ENCODE measurements around the gene GGNBP2.

Gene GGNBP2

GRCh38 chr17:36590082-36590481 is 45.4 kb downstream of the GGNBP2 start:
- no peak for TF ChIP-seq EZH2phosphoT487 (IDR thresholded peaks at IDR 0.05; ENCODE audit: low read depth)
- TF ChIP-seq, protein P1, sequence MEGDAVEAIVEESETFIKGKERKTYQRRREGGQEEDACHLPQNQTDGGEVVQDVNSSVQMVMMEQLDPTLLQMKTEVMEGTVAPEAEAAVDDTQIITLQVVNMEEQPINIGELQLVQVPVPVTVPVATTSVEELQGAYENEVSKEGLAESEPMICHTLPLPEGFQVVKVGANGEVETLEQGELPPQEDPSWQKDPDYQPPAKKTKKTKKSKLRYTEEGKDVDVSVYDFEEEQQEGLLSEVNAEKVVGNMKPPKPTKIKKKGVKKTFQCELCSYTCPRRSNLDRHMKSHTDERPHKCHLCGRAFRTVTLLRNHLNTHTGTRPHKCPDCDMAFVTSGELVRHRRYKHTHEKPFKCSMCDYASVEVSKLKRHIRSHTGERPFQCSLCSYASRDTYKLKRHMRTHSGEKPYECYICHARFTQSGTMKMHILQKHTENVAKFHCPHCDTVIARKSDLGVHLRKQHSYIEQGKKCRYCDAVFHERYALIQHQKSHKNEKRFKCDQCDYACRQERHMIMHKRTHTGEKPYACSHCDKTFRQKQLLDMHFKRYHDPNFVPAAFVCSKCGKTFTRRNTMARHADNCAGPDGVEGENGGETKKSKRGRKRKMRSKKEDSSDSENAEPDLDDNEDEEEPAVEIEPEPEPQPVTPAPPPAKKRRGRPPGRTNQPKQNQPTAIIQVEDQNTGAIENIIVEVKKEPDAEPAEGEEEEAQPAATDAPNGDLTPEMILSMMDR (IDR thresholded peaks at IDR 0.05; ENCODE audit: low read depth, low read length) = no peak
- Histone ChIP-seq H3K79me2 (ENCODE audit: low read length) (no peaks in the 10 kb centered on the region), H4K20me1 (ENCODE audit: insufficient read depth, low read length) (no peaks in the 10 kb centered on the region), H3K36me3 (replicated peaks; ENCODE audit: low read depth, low read length) (peaks cover 27% of the 10 kb centered on the region), H3K4me2 (ENCODE audit: low read length) (no peak overlapping the region), H3K27me3 (ENCODE audit: low read depth, low read length) (no peaks in the 10 kb centered on the region), H3K9ac (ENCODE audit: low read length) (no peak overlapping the region), H3K9me3 (ENCODE audit: insufficient read depth, low read length) (no peaks in the 10 kb centered on the region), H3K4me3 (ENCODE audit: low read length) (no peak overlapping the region), H2AFZ (ENCODE audit: low read depth, low read length) (no peak overlapping the region), H3K27ac (ENCODE audit: low read length) (no peak overlapping the region), H3K4me1 (ENCODE audit: low read length) (peaks cover 13% of the 10 kb centered on the region)

DNA sequence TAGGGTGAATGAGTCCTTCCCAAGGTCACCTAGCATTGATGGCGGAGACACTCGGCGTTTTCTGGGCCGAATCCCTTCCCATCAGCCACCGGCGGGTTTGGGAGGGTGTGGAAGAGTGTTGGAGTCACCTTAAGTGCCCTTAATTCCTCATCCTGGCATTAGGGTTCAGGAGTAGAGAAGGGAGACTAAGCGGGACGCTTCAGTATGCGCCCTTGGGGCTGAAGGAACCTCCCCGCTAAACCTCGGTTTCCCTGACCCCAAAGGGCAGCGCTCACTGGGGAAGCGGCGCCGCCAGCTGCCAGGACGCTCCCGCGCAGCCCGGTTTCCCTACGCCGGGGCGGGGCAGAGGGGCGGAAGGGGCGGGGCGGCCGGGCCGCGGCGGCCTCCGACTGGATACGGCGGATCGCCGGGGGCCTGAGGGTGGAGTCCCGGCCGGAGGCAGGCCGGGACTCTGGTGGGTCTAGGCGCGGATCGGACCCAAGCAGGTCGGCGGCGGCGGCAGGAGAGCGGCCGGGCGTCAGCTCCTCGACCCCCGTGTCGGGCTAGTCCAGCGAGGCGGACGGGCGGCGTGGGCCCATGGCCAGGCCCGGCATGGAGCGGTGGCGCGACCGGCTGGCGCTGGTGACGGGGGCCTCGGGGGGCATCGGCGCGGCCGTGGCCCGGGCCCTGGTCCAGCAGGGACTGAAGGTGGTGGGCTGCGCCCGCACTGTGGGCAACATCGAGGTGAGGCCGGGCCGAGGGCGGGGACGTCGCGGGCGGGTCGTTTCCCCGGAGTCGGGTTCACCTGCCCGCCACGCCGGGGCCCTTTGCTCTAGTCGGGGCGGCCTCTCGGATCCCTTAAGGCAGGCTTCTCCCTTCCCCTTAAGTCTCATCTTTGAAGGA is 47.0 kb downstream of the GGNBP2 start, which contains the start of gene DHRS11:
DHRS11 (plus strand) TSS at position 446 of the 882 bp plus-strand sequence; CDS start at position 577, 131 bp downstream.
- Histone ChIP-seq H3K79me2 (ENCODE audit: low read length) (no peaks in the 10 kb centered on the region), H3K27ac (ENCODE audit: low read length) (no peak within 1 kb of the TSS), H3K4me3 (ENCODE audit: low read length) (peak within 1 kb of the TSS; percentile 82), H3K4me2 (ENCODE audit: low read length) (peak within 1 kb of the TSS; percentile 80), H3K36me3 (replicated peaks; ENCODE audit: low read depth, low read length) (peaks cover 21% of the 10 kb centered on the region), H3K9ac (ENCODE audit: low read length) (peak within 1 kb of the TSS; percentile 74), H3K4me1 (ENCODE audit: low read length) (peaks cover 13% of the 10 kb centered on the region), H3K27me3 (ENCODE audit: low read depth, low read length) (no peaks in the 10 kb centered on the region), H3K9me3 (ENCODE audit: insufficient read depth, low read length) (no peaks in the 10 kb centered on the region), H2AFZ (ENCODE audit: low read depth, low read length) (no peak within 1 kb of the TSS), H4K20me1 (ENCODE audit: insufficient read depth, low read length) (no peaks in the 10 kb centered on the region)
- TF ChIP-seq, protein P1 (IDR thresholded peaks at IDR 0.05; ENCODE audit: low read depth, low read length) = no peak
- no peak for TF ChIP-seq EZH2phosphoT487 (IDR thresholded peaks at IDR 0.05; ENCODE audit: low read depth)

DNA sequence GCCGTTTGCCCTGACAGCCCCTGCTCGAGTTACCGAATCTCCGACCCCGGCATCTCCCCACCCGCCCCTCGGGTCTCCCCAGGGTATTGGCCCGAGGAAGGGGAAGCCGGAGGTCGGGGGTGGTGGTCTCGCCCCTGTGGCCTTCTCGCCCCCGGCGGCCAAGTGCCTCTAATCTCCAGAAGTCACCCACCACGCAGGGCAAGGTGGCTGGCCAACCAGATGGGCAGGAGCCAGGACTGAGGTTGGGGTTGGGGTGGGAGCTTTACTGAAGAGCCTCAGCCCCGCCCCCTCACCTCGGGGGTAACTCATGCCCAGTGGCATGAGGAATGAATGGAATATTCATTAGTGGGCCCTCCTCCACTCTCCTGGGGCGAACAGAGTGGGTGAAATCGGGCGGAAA is 47.6 kb downstream of the GGNBP2 start:
- Histone ChIP-seq H3K9me3 (ENCODE audit: insufficient read depth, low read length) (no peaks in the 10 kb centered on the region), H3K27me3 (ENCODE audit: low read depth, low read length) (no peaks in the 10 kb centered on the region), H2AFZ (ENCODE audit: low read depth, low read length) (no peak overlapping the region), H3K4me1 (ENCODE audit: low read length) (peaks cover 13% of the 10 kb centered on the region), H3K4me3 (ENCODE audit: low read length) (peak overlapping the region; percentile 82), H3K27ac (ENCODE audit: low read length) (no peak overlapping the region), H3K36me3 (replicated peaks; ENCODE audit: low read depth, low read length) (peaks cover 16% of the 10 kb centered on the region), H3K79me2 (ENCODE audit: low read length) (no peaks in the 10 kb centered on the region), H3K9ac (ENCODE audit: low read length) (peak overlapping the region; percentile 74), H3K4me2 (ENCODE audit: low read length) (peak overlapping the region; percentile 76), H4K20me1 (ENCODE audit: insufficient read depth, low read length) (no peaks in the 10 kb centered on the region)
- no peak for TF ChIP-seq EZH2phosphoT487 (IDR thresholded peaks at IDR 0.05; ENCODE audit: low read depth)
- TF ChIP-seq, protein P1 (IDR thresholded peaks at IDR 0.05; ENCODE audit: low read depth, low read length) = no peak

- H3K27me3 ChIP-seq (ENCODE audit: low read depth, low read length) = no peaks in the 10 kb centered on the region
- H3K27ac ChIP-seq (ENCODE audit: low read length) = no peak overlapping the region
- H2AFZ ChIP-seq (ENCODE audit: low read depth, low read length) = no peak overlapping the region
Measured at GRCh38 chr17:36592716-36593321, 48.1 kb downstream of the GGNBP2 start.

More at GRCh38 chr17:36592716-36593321, 48.1 kb downstream of the GGNBP2 start:
- peaks cover 13% of the 10 kb centered on the region for H3K36me3 ChIP-seq (replicated peaks; ENCODE audit: low read depth, low read length)
- H4K20me1 ChIP-seq (ENCODE audit: insufficient read depth, low read length) = no peaks in the 10 kb centered on the region
- TF ChIP-seq, protein P1 (IDR thresholded peaks at IDR 0.05; ENCODE audit: low read depth, low read length) = no peak
- TF ChIP-seq EZH2phosphoT487 (IDR thresholded peaks at IDR 0.05; ENCODE audit: low read depth) = no peak
- peaks cover 13% of the 10 kb centered on the region for H3K4me1 ChIP-seq (ENCODE audit: low read length)
- H3K9ac ChIP-seq (ENCODE audit: low read length) = peak overlapping the region; percentile 74
- H3K9me3 ChIP-seq (ENCODE audit: insufficient read depth, low read length) = no peaks in the 10 kb centered on the region
- H3K4me2 ChIP-seq (ENCODE audit: low read length) = peak overlapping the region; percentile 76
- no peaks in the 10 kb centered on the region for H3K79me2 ChIP-seq (ENCODE audit: low read length)
- peak overlapping the region; percentile 82 for H3K4me3 ChIP-seq (ENCODE audit: low read length)

Data from OCI-LY3 (cell line).